Calu3 (cell line): ENCODE results near the gene BPTF. TPM values are rescaled to one million over a fixed set of nuclear protein-coding genes. Genes with fewer than 3 reads are reported as not detected.
"Not testable (repeated sequence)": the region's sequence is repeated elsewhere in the genome, so short reads cannot be mapped to it uniquely, and the experiment has no call there.

Source experiments
- BruUV-seq: library from RNA; stranded (reverse); fragments of 400-500 nt; replicated peaks from 2 replicates; lab custom pipeline; 2021; lab: Mats Ljungman, UMichigan
- CTCF ChIA-PET: fragments of 300-600 bp; sonication (Branson Sonifier 250); formaldehyde crosslinking; loops from one replicate; lab custom pipeline; 2022; ENCODE audit warnings: antibody characterized with exemption; lab: Charles Lee
- DNase-seq: peaks from one replicate; pipeline ENCODE4 v3.0.0; 2022
- H3K27ac Mint-ChIP-seq: one replicate; pipeline ENCODE4 v1.8.0; 2022; ENCODE audit warnings: mixed read lengths; ENCODE audit not compliant: unreplicated experiment
- H3K27me3 Mint-ChIP-seq: one replicate; pipeline ENCODE4 v1.8.0; 2022; ENCODE audit warnings: mixed read lengths; ENCODE audit not compliant: unreplicated experiment
- H3K36me3 Mint-ChIP-seq: one replicate; pipeline ENCODE4 v1.8.0; 2022; ENCODE audit warnings: mild to moderate bottlenecking, moderate library complexity, mixed read lengths; ENCODE audit not compliant: insufficient read depth, unreplicated experiment
- H3K4me1 Mint-ChIP-seq: one replicate; pipeline ENCODE4 v1.8.0; 2022; ENCODE audit warnings: mild to moderate bottlenecking, low read depth, mixed read lengths; ENCODE audit not compliant: unreplicated experiment
- H3K4me3 Mint-ChIP-seq: one replicate; pipeline ENCODE4 v1.8.0; 2022; ENCODE audit warnings: mild to moderate bottlenecking, low read depth, moderate library complexity, mixed read lengths; ENCODE audit not compliant: unreplicated experiment
- H3K9me3 Mint-ChIP-seq: one replicate; pipeline ENCODE4 v1.8.0; 2022; ENCODE audit warnings: low read depth, mixed read lengths; ENCODE audit not compliant: unreplicated experiment
- CTCF ChIP-seq: fragments of 200-600 bp; IDR thresholded peaks from one replicate; pipeline ENCODE4 v1.8.0; 2022; ENCODE audit warnings: antibody characterized with exemption; ENCODE audit not compliant: unreplicated experiment
- intact Hi-C: fragments of 100-400 bp; cut with micrococcal nuclease; formaldehyde crosslinking; loops from one replicate; pipeline ENCODE4 v1.10.0; 2022; ENCODE audit not compliant: unreplicated experiment
- total RNA-seq: library from RNA; stranded (reverse); gene quantifications from 2 replicates; pipeline ENCODE4 v1.2.3, GENCODE V29; 2022

The BPTF gene
- total RNA-seq, 1 experiment from 2014 or later: 66.8 TPM

GRCh38 chr17:67912088-67912487 lies 86.8 kb downstream of the BPTF start:
- BruUV-seq: no TSS peak
- no peaks in the 10 kb centered on the region for H3K9me3 Mint-ChIP-seq
- no peak overlapping the region for H3K4me3 Mint-ChIP-seq
- H3K27ac Mint-ChIP-seq: no peak overlapping the region
- no peak for TF ChIP-seq CTCF
- CTCF ChIA-PET: no interaction called here
- no peak for DNase-seq
- peaks cover 30% of the 10 kb centered on the region for H3K36me3 Mint-ChIP-seq
- intact Hi-C loops: no loop called here
- H3K4me1 Mint-ChIP-seq: no peaks in the 10 kb centered on the region
- H3K27me3 Mint-ChIP-seq: no peaks in the 10 kb centered on the region

GRCh38 chr17:67912656-67913055 lies 87.4 kb downstream of the BPTF start:
- no TSS peak for BruUV-seq

GRCh38 chr17:67920212-67920611 lies 94.9 kb downstream of the BPTF start:
- BruUV-seq: no TSS peak
- DNase-seq: no peak
- intact Hi-C loops: no loop called here
- Mint-ChIP-seq H3K4me1 (no peaks in the 10 kb centered on the region), H3K27ac (no peak overlapping the region), H3K9me3 (no peaks in the 10 kb centered on the region), H3K27me3 (no peaks in the 10 kb centered on the region), H3K36me3 (peaks cover 29% of the 10 kb centered on the region), H3K4me3 (no peak overlapping the region)
- TF ChIP-seq CTCF: no peak
- CTCF ChIA-PET: no interaction called here

More at GRCh38 chr17:67912656-67913055, 87.4 kb downstream of the BPTF start:
- Mint-ChIP-seq H3K4me3 (no peak overlapping the region), H3K4me1 (no peaks in the 10 kb centered on the region), H3K27ac (no peak overlapping the region), H3K9me3 (no peaks in the 10 kb centered on the region), H3K27me3 (no peaks in the 10 kb centered on the region), H3K36me3 (peaks cover 26% of the 10 kb centered on the region)
- no peak for TF ChIP-seq CTCF
- DNase-seq: no peak
- intact Hi-C loops: no loop called here
- CTCF ChIA-PET: no interaction called here

GRCh38 chr17:67922503-67922902 lies 97.2 kb downstream of the BPTF start:
- Mint-ChIP-seq H3K4me3 (no peak overlapping the region), H3K27ac (no peak overlapping the region)
- CTCF ChIA-PET: interaction anchor here (0.9 kb wide), 1 partner anchor 20 kb away, joined by 3 read pairs; no protein-coding TSS in a partner anchor

GRCh38 chr17:67928842-67929241 lies 103.5 kb downstream of the BPTF start:
- BruUV-seq, H3K4me1 Mint-ChIP-seq, DNase-seq, H3K27me3 Mint-ChIP-seq, H3K9me3 Mint-ChIP-seq, H3K27ac Mint-ChIP-seq, intact Hi-C loops, H3K4me3 Mint-ChIP-seq, CTCF ChIA-PET: not testable (repeated sequence)
- H3K36me3 Mint-ChIP-seq: peaks cover 40% of the 10 kb centered on the region

More at GRCh38 chr17:67922503-67922902, 97.2 kb downstream of the BPTF start:
- intact Hi-C loops: no loop called here
- Mint-ChIP-seq H3K27me3 (no peaks in the 10 kb centered on the region), H3K9me3 (no peaks in the 10 kb centered on the region), H3K4me1 (no peaks in the 10 kb centered on the region), H3K36me3 (peaks cover 29% of the 10 kb centered on the region)
- TF ChIP-seq CTCF: no peak
- DNase-seq: no peak
- no TSS peak for BruUV-seq
